ENCODE measurements around the gene ABCC4. TPM values are rescaled to one million over a fixed set of nuclear protein-coding genes. Genes with fewer than 3 reads are reported as not detected.

ABCC4 gene
- total RNA-seq, 4 donors from 2014 or later, result 3.9 to 6.8 (median 4.7) TPM

DNA sequence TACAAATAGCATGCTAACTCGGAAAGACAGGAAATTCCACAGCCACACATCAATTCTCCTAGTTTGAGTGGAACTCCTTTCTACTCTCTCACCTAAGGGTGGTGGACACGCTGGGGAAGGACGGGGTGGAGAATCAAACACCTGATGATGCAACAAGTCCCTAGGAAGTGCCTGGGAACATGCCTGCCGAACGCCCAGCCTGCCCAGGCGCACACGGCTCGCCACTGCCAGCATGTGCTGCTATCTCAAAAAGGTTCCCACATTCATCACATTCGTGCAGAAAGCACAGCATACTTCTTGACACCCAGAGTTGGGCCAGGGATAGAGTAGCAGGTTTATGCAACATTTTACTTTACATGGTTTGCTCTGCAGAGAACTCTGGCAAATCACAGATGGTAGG, 164.6 kb downstream of the ABCC4 start:
- Histone ChIP-seq H3K4me1 (no peaks in the 10 kb centered on the region), H3K9me3 (no peaks in the 10 kb centered on the region), H3K27ac (no peak overlapping the region), H3K27me3 (no peaks in the 10 kb centered on the region), H3K36me3 (no peaks in the 10 kb centered on the region), H3K4me3 (no peak overlapping the region)
- 85 to 87% methylated on average over 9 of the region's 9 CpGs for WGBS, 2 donors (ENCODE audit: low coverage in 1 of 2)
- TF ChIP-seq POLR2A (IDR thresholded peaks at IDR 0.05), result no peak
- TF ChIP-seq EP300 (IDR thresholded peaks at IDR 0.05), result no peak
- TF ChIP-seq POLR2AphosphoS5 (IDR thresholded peaks at IDR 0.05), result no peak
- TF ChIP-seq, protein P1, sequence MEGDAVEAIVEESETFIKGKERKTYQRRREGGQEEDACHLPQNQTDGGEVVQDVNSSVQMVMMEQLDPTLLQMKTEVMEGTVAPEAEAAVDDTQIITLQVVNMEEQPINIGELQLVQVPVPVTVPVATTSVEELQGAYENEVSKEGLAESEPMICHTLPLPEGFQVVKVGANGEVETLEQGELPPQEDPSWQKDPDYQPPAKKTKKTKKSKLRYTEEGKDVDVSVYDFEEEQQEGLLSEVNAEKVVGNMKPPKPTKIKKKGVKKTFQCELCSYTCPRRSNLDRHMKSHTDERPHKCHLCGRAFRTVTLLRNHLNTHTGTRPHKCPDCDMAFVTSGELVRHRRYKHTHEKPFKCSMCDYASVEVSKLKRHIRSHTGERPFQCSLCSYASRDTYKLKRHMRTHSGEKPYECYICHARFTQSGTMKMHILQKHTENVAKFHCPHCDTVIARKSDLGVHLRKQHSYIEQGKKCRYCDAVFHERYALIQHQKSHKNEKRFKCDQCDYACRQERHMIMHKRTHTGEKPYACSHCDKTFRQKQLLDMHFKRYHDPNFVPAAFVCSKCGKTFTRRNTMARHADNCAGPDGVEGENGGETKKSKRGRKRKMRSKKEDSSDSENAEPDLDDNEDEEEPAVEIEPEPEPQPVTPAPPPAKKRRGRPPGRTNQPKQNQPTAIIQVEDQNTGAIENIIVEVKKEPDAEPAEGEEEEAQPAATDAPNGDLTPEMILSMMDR (IDR thresholded peaks at IDR 0.05), result no peak
- no peak for ATAC-seq

DNA sequence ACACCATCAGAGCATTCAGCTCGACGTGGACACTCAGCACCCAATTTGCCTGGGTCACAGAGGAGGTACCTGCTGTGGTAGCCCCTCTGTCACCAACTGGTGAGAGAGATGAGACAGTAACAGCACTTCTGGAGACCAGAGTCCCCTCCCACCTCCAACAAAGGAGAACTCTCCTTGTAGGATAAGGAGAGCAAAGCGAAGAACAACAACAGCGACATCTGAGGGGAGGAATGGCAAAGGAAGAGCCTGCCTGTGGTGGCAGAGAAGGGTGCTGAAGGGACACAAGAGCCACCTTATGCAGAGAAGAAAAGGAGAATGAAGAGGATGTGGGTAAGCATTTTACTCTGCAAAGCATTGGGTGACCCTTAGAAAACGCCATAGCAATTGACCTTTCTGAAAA, 167.8 kb downstream of the ABCC4 start:
- WGBS, 2 donors (ENCODE audit: low coverage in 1 of 2), result 79 to 85% methylated on average over 3 to 4 of the region's 5 CpGs
- no peak overlapping the region for H3K4me3 ChIP-seq
- no peaks in the 10 kb centered on the region for H3K9me3 ChIP-seq
- TF ChIP-seq EP300 (IDR thresholded peaks at IDR 0.05) (no peak), POLR2A (IDR thresholded peaks at IDR 0.05) (no peak), POLR2AphosphoS5 (IDR thresholded peaks at IDR 0.05) (no peak)
- TF ChIP-seq, protein P1 (IDR thresholded peaks at IDR 0.05), result no peak
- H3K27ac ChIP-seq, result no peak overlapping the region
- no peak for ATAC-seq
- H3K27me3 ChIP-seq, result no peaks in the 10 kb centered on the region
- peaks cover 0 to under 1% (median 0%) of the 10 kb centered on the region in 3 donors for H3K4me1 ChIP-seq
- no peaks in the 10 kb centered on the region for H3K36me3 ChIP-seq

DNA sequence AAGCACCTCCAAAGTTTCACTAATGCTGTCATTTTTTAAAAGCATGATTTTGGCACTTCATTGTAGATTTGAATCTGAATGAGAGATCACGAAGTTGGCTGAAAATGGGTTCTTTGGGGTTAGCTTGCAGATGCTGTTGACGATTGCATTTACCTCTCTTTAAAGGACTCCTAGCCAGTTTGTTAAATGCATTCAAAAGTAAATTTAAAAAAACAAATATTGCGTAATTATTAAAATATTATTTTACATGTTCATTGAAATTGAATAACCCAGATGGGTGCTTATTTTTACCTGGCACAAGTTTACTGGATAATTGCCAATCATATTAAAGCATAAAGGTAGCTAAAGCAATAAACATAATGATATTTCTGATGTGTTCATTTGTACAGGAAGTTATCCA, 172.2 kb downstream of the ABCC4 start:
- H3K27ac ChIP-seq, result no peak overlapping the region
- ATAC-seq, result no peak
- H3K27me3 ChIP-seq, result no peaks in the 10 kb centered on the region
- H3K36me3 ChIP-seq, result no peaks in the 10 kb centered on the region
- no peak for TF ChIP-seq POLR2AphosphoS5 (IDR thresholded peaks at IDR 0.05)
- TF ChIP-seq, protein P1 (IDR thresholded peaks at IDR 0.05), result no peak
- no peak for TF ChIP-seq POLR2A (IDR thresholded peaks at IDR 0.05)
- TF ChIP-seq EP300 (IDR thresholded peaks at IDR 0.05), result no peak
- peaks cover 0 to 9% (median 0%) of the 10 kb centered on the region in 3 donors for H3K4me1 ChIP-seq
- no peak overlapping the region for H3K4me3 ChIP-seq
- WGBS, 2 donors (ENCODE audit: low coverage in 1 of 2), result 85 to 97% methylated on average over 3 of the region's 3 CpGs
- H3K9me3 ChIP-seq, result no peaks in the 10 kb centered on the region

DNA sequence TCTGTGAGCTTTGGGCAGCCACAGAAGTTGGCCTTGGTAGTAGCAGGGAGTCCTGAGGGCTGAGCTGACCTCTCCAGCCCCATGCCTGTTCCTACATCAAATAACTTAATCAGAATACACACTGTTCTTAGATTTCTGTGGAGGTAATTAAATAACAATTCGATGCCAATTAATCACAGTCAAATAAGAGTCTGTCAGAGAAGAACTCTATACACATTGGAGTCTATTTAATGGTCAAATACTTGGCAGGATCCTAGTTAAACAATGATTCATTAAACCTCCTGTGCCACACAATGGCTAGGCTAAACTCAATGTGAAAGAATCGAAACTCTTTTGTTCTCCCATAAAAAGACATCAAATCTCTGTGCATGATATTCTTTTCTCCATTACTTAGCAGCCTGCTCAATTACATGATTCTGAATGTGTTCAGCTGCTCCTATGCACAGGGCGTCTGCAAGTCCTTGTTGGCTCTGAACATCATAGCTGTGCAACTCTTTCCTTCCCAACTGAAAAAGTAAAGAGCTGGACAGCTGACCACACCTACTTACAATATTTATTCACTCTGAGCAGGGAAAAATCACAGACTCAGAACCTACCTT, 173.1 kb downstream of the ABCC4 start:
- ATAC-seq, result no peak
- Histone ChIP-seq H3K4me3 (no peak overlapping the region), H3K9me3 (no peaks in the 10 kb centered on the region), H3K4me1 (peaks cover 0 to 9% (median 0%) of the 10 kb centered on the region in 3 donors), H3K36me3 (no peaks in the 10 kb centered on the region), H3K27me3 (no peaks in the 10 kb centered on the region), H3K27ac (no peak overlapping the region)
- 49 to 56% methylated on average over 2 to 3 of the region's 3 CpGs for WGBS, 2 donors (ENCODE audit: low coverage in 1 of 2)
- TF ChIP-seq, protein P1 (IDR thresholded peaks at IDR 0.05), result no peak
- TF ChIP-seq POLR2AphosphoS5 (IDR thresholded peaks at IDR 0.05) (no peak), POLR2A (IDR thresholded peaks at IDR 0.05) (no peak), EP300 (IDR thresholded peaks at IDR 0.05) (no peak)

DNA sequence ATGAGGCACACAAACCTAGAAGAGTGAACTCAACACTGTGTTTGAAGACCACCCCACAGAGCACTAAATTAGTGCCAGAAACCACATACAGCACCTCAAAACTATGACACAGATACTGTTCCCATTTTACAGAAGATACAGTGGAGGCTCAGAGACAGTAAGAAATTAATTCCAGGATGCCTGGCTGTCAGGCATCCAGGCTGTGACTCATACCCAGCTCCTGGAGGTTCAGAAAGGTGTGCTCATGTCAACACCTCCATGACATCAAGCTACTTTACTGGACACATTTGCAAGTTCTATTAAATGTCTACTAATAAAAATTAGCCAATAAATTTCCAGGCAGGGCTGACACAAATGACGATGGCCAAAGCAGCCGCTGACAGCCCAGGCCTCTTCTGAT, 176.3 kb downstream of the ABCC4 start:
- H3K36me3 ChIP-seq, result no peaks in the 10 kb centered on the region
- WGBS, 2 donors (ENCODE audit: low coverage in 1 of 2), result 80 to 92% methylated on average over 2 of the region's 2 CpGs
- no peak overlapping the region for H3K27ac ChIP-seq
- peaks cover 0 to 9% (median 0%) of the 10 kb centered on the region in 3 donors for H3K4me1 ChIP-seq
- no peak overlapping the region for H3K4me3 ChIP-seq
- no peak for ATAC-seq
- TF ChIP-seq POLR2A (IDR thresholded peaks at IDR 0.05), result no peak
- no peak for TF ChIP-seq EP300 (IDR thresholded peaks at IDR 0.05)
- no peak for TF ChIP-seq POLR2AphosphoS5 (IDR thresholded peaks at IDR 0.05)
- TF ChIP-seq, protein P1 (IDR thresholded peaks at IDR 0.05), result no peak
- H3K9me3 ChIP-seq, result no peaks in the 10 kb centered on the region
- no peaks in the 10 kb centered on the region for H3K27me3 ChIP-seq
